Measurements from ENCODE around the gene SYNE3.

SYNE3 gene

GRCh38 chr14:95479494-95479893 lies 37.0 kb downstream of the SYNE3 start:
- H3K4me3 ChIP-seq (replicated peaks in 1 of 2; ENCODE audit: low read depth in 2 of 2, low read length in 2 of 2), result no peak overlapping the region
- no peak for DNase-seq (ENCODE audit: low read depth in 2 of 2)
- TF ChIP-seq, protein P1, sequence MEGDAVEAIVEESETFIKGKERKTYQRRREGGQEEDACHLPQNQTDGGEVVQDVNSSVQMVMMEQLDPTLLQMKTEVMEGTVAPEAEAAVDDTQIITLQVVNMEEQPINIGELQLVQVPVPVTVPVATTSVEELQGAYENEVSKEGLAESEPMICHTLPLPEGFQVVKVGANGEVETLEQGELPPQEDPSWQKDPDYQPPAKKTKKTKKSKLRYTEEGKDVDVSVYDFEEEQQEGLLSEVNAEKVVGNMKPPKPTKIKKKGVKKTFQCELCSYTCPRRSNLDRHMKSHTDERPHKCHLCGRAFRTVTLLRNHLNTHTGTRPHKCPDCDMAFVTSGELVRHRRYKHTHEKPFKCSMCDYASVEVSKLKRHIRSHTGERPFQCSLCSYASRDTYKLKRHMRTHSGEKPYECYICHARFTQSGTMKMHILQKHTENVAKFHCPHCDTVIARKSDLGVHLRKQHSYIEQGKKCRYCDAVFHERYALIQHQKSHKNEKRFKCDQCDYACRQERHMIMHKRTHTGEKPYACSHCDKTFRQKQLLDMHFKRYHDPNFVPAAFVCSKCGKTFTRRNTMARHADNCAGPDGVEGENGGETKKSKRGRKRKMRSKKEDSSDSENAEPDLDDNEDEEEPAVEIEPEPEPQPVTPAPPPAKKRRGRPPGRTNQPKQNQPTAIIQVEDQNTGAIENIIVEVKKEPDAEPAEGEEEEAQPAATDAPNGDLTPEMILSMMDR (IDR thresholded peaks at IDR 0.05; ENCODE audit: low read depth, low read length), result no peak

DNA sequence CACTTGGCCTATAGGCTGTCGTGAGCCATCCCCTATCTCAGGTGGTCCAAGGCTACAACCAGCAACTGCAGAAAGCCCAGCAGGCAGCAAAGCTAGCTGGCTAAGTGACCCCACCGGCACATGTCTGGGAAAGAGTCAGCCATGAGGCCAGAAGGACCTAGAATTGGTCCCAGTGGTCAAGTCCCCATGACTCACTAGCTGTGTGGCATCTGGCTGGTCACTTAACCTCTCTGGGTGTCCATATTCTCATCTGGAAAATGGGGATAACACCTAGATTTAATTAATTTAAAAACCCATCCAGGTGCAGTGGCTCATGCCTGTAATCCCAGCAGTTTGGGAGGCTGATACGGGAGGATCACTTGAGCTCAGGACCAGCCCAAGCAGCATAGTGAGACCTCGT lies 37.6 kb downstream of the SYNE3 start:
- H3K4me3 ChIP-seq (replicated peaks in 1 of 2; ENCODE audit: low read depth in 2 of 2, low read length in 2 of 2), result no peak overlapping the region
- TF ChIP-seq, protein P1 (IDR thresholded peaks at IDR 0.05; ENCODE audit: low read depth, low read length), result no peak
- no peak for DNase-seq (ENCODE audit: low read depth in 2 of 2)

DNA sequence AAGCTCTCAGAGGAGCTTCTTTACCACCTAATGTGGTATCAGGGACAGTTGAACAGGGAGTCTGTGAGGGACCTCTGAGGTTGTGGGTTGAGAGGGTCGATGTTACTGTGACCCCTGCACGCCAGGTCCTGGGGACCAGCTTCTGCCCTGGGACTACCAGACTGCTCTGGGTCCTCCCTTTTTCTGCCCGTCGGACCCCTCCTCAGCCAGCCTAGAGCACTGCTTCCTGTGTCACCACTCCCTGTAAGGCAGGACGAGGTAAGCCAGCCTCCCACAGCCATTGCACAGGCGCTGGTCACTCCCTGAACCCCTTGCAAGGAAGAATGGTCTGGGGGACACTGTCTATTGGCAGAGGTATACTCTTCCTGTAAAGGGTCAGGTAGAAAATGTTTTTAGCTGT lies 38.1 kb downstream of the SYNE3 start:
- no peak overlapping the region for H3K4me3 ChIP-seq (replicated peaks in 1 of 2; ENCODE audit: low read depth in 2 of 2, low read length in 2 of 2)
- TF ChIP-seq, protein P1 (IDR thresholded peaks at IDR 0.05; ENCODE audit: low read depth, low read length), result no peak
- no peak for DNase-seq (ENCODE audit: low read depth in 2 of 2)

DNA sequence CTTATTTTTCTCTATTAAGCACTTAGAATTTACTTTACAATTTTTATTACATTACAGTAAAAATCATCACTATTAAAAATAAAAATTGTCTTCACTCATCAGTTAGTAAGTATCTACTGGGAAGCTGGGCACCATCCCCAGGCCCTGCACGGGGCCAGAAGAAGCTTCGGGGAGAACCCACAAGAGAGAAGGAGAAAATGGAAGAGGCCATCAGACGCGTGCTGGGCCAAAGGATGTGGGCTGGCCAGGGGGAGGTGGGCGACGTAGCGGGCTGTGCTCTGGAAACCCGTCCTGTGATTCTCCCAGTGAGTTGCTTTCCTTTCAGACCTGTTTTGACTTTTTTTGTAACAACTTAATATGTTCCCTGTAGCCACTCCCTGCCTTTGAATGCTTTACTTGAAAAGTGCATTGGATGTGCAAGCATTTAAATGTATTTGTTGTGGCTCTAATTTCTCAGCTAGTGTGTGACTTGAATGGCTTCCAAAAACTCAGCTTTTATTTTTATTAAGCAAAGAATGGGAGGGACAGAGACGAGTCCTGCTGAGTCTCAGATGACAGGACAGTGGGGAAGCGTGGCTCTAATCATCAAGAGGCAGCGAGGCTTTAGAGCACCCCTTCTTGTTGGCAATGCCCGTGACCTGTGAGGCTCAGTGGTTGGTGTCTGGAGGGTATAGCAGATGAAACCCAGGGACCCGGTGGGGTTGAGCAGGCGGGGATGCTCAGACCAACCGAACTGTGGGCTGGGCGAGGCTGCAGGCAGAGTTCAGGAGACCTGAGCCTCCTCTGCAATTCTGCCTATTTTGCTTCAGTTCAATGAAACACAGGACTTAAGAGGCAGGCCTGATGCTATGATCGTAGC lies 38.8 kb downstream of the SYNE3 start:
- no peak for DNase-seq (ENCODE audit: low read depth in 2 of 2)
- TF ChIP-seq, protein P1 (IDR thresholded peaks at IDR 0.05; ENCODE audit: low read depth, low read length), result no peak
- no peak overlapping the region for H3K4me3 ChIP-seq (replicated peaks in 1 of 2; ENCODE audit: low read depth in 2 of 2, low read length in 2 of 2)

DNA sequence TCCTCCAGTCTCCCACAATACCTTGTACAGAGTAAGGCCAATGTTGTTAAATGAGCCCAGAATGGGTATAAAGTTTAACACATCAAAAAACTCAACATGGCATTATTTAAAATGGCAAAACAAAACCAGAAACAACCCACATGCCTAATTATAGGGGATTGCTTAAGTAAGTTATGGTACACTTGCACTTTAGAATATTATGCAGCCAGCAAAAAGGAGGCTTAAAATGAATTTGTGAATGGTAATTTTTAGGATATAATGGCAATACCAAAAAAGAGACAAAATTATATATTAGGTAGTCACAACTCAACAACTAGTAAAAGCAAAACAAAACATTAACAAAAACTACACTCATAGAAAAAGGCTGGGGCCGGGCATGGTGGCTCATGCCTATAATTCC lies 39.7 kb downstream of the SYNE3 start:
- H3K4me3 ChIP-seq (replicated peaks in 1 of 2; ENCODE audit: low read depth in 2 of 2, low read length in 2 of 2), result no peak overlapping the region
- TF ChIP-seq, protein P1 (IDR thresholded peaks at IDR 0.05; ENCODE audit: low read depth, low read length), result no peak
- no peak for DNase-seq (ENCODE audit: low read depth in 2 of 2)

DNA sequence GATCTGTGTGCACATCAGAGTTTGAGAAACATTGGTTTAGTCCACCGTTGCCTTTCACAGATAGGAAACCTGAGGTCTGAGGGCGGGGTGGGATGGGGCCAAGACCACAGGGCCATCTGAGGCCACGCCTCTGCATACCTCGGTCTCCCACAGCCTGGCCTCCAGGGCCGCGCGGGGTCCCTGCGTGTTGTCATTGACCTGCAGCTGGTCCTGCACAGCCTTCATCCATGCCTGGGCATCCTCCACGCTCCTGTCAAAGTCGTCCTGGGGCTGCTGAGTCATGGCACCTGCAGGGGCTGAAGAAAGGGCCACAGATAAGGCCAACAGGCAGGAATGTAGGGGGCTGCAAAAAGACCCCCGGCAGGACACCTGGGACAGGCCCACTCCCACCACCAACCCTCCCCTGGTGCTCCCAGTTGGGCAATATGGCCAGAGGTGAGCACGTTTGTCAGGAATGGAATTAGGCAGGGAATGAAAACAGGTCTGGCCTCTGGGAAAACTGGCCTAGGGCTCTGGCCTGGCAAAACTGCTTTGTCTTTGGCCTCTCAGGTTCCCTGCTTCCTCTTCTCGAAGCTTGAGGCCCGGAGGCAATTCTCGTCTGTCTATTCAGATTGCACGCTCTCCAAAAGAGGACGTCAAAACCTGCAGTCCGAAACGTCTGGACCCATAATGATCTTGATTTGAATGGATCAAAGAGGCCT lies 40.8 kb downstream of the SYNE3 start:
- H3K4me3 ChIP-seq (replicated peaks in 1 of 2; ENCODE audit: low read depth in 2 of 2, low read length in 2 of 2), result no peak overlapping the region
- TF ChIP-seq, protein P1 (IDR thresholded peaks at IDR 0.05; ENCODE audit: low read depth, low read length), result no peak
- no peak for DNase-seq (ENCODE audit: low read depth in 2 of 2)

Measured in cardiac fibroblast (primary cell).